HepG2 (cell line): ENCODE data around the gene COASY. TPM values are rescaled to one million over a fixed set of nuclear protein-coding genes. Genes with fewer than 3 reads are reported as not detected.

ENCODE experiments used
- ARNT ChIP-seq: fragments of 450-650 bp; IDR thresholded peaks from 2 replicates; pipeline ENCODE4 v1.6.1; 2017
- ELF3 ChIP-seq: IDR thresholded peaks from 2 replicates; pipeline ENCODE4 v1.6.1; 2016; ENCODE audit warnings: missing genetic modification reagents, missing compliant biosample characterization
- FOSL2 ChIP-seq: sonication (generic); formaldehyde crosslinking; IDR thresholded peaks from 2 replicates; pipeline ENCODE4 v1.4.0; 2020; ENCODE audit warnings: missing genetic modification reagents
- FOXC1 ChIP-seq: sonication (generic); formaldehyde crosslinking; IDR thresholded peaks from 2 replicates; pipeline ENCODE4 v1.8.0; 2022; ENCODE audit warnings: mild to moderate bottlenecking, missing genetic modification reagents, borderline replicate concordance
- HDAC2 ChIP-seq: sonication (generic); formaldehyde crosslinking; IDR thresholded peaks from 2 replicates; pipeline ENCODE4 v1.4.0; 2020; ENCODE audit warnings: missing genetic modification reagents
- HMG20A ChIP-seq: IDR thresholded peaks from 2 replicates; pipeline ENCODE4 v1.6.1; 2016; ENCODE audit warnings: borderline replicate concordance
- HNF4G ChIP-seq, 2 experiments: sonication (generic) in 1 of 2; formaldehyde crosslinking in 1 of 2; IDR thresholded peaks; 2 replicates each; pipeline versions ENCODE4 v1.4.0 to v1.6.1; 2011 to 2020; ENCODE audit warnings: borderline replicate concordance in 2 of 2, low read depth in 2 of 2, mild to moderate bottlenecking in 2 of 2, low read length in 1 of 2, missing genetic modification reagents in 1 of 2, moderate library complexity in 1 of 2
- HNRNPL ChIP-seq: fragments of 200-400 bp; formaldehyde crosslinking; IDR thresholded peaks from 2 replicates; pipeline ENCODE4 v1.6.1; 2017; ENCODE audit warnings: mild to moderate bottlenecking, low read depth, low read length
- HOXA3 ChIP-seq: sonication (generic); formaldehyde crosslinking; IDR thresholded peaks from 2 replicates; pipeline ENCODE4 v1.5.0; 2020; ENCODE audit warnings: missing genetic modification reagents
- IKZF5 ChIP-seq: IDR thresholded peaks from 2 replicates; pipeline ENCODE4 v1.6.1; 2018; ENCODE audit warnings: missing genetic modification reagents, mild to moderate bottlenecking, missing compliant biosample characterization
- MIXL1 ChIP-seq: IDR thresholded peaks from 2 replicates; pipeline ENCODE4 v1.6.1; 2016
- NONO ChIP-seq, 2 experiments: fragments of 450-650 bp in 1 of 2; sonication (generic) in 1 of 2; formaldehyde crosslinking in 1 of 2; IDR thresholded peaks in 1 of 2; conservative IDR thresholded peaks in 1 of 2; 2 replicates each; pipeline versions ENCODE4 v1.6.1 to v1.8.0; 2017 to 2022; ENCODE audit warnings: mild to moderate bottlenecking in 1 of 2, missing genetic modification reagents in 1 of 2, moderate library complexity in 1 of 2
- NR2F1 ChIP-seq, 2 experiments: fragments of 450-650 bp in 1 of 2; formaldehyde crosslinking in 1 of 2; IDR thresholded peaks; 2 replicates each; pipeline versions ENCODE4 v1.5.0 to v1.6.1; 2016 to 2020; ENCODE audit warnings: mild to moderate bottlenecking in 1 of 2, missing compliant biosample characterization in 1 of 2, missing genetic modification reagents in 1 of 2, moderate library complexity in 1 of 2
- NR2F6 ChIP-seq, 2 experiments: IDR thresholded peaks; 2 replicates each; pipeline ENCODE4 v1.6.1; 2016; ENCODE audit warnings: antibody characterized with exemption in 1 of 2, mild to moderate bottlenecking in 1 of 2
- PHF21A ChIP-seq: sonication (generic); formaldehyde crosslinking; IDR thresholded peaks from 2 replicates; pipeline ENCODE4 v1.5.0; 2020; ENCODE audit warnings: mild to moderate bottlenecking, missing genetic modification reagents
- RXRA ChIP-seq: sonication (generic); formaldehyde crosslinking; IDR thresholded peaks from 2 replicates; pipeline ENCODE4 v1.5.1; 2020; ENCODE audit warnings: missing genetic modification reagents
- SP4 ChIP-seq: sonication (generic); formaldehyde crosslinking; IDR thresholded peaks from 2 replicates; pipeline ENCODE4 v1.8.1; 2023; ENCODE audit warnings: mild to moderate bottlenecking, missing genetic modification reagents
- THRA ChIP-seq: sonication (generic); formaldehyde crosslinking; IDR thresholded peaks from 2 replicates; pipeline ENCODE4 v1.4.0; 2020; ENCODE audit warnings: missing genetic modification reagents, borderline replicate concordance
- TOPORS ChIP-seq: sonication (generic); formaldehyde crosslinking; IDR thresholded peaks from 2 replicates; pipeline ENCODE4 v1.8.0; 2023; ENCODE audit warnings: mild to moderate bottlenecking, missing genetic modification reagents
- XBP1 ChIP-seq: sonication (generic); formaldehyde crosslinking; IDR thresholded peaks from 2 replicates; pipeline ENCODE4 v1.5.0; 2020; ENCODE audit warnings: missing genetic modification reagents
- ZMYM2 ChIP-seq: sonication (generic); formaldehyde crosslinking; IDR thresholded peaks from 2 replicates; pipeline ENCODE4 v1.8.0; 2022; ENCODE audit warnings: mild to moderate bottlenecking, missing genetic modification reagents
- ZNF280B ChIP-seq: sonication (generic); formaldehyde crosslinking; IDR thresholded peaks from 2 replicates; pipeline ENCODE4 v1.5.0; 2020; ENCODE audit warnings: missing genetic modification reagents, mild to moderate bottlenecking, borderline replicate concordance
- ZNF343 ChIP-seq: sonication (generic); formaldehyde crosslinking; IDR thresholded peaks from 2 replicates; pipeline ENCODE4 v1.4.0; 2020; ENCODE audit warnings: mild to moderate bottlenecking, missing genetic modification reagents
- ZNF446 ChIP-seq: sonication (generic); formaldehyde crosslinking; IDR thresholded peaks from 2 replicates; pipeline ENCODE4 v1.5.0; 2020; ENCODE audit warnings: mild to moderate bottlenecking, missing genetic modification reagents
- ZNF563 ChIP-seq: sonication (generic); formaldehyde crosslinking; IDR thresholded peaks from 2 replicates; pipeline ENCODE4 v1.8.0; 2022; ENCODE audit warnings: mild to moderate bottlenecking, moderate library complexity, missing genetic modification reagents
- polyA plus RNA-seq, 8 experiments: library from polyadenylated mRNA; depleted of rRNA in 3 of 8; stranded (reverse) in 7 of 8; unstranded in 1 of 8; fragments of >200 nt; fragmentation: Illumina TruSeq in 4 of 8; extraction: Trizol in 4 of 8; gene quantifications; 2 replicates each; pipeline versions ENCODE4 v1.2.1 to v1.2.3, GENCODE V29; 2011 to 2016; ENCODE audit warnings: low read depth in 4 of 8, missing spikeins in 1 of 8, mixed read lengths in 1 of 8; ENCODE audit not compliant: insufficient read depth in 1 of 8
- total RNA-seq, 5 experiments: library from RNA; depleted of rRNA; stranded (reverse); fragments of >200 nt; fragmentation: Illumina TruSeq; extraction: Trizol; gene quantifications; 2 replicates each; pipeline ENCODE4 v1.2.3, GENCODE V29; 2016; ENCODE audit warnings: low read depth in 1 of 5

The COASY gene
- total and polyA plus RNA-seq, 2 of the 13 experiments (the other 11 are each of a cell fraction or from before 2014, with no cell fraction given) = 90.7 to 125 TPM

GRCh38 chr17:42522263-42522790 is 39.6 kb upstream of the COASY start (continued):
- TF ChIP-seq ZNF280B (CRISPR knock-in tag) = 0 out of 2 replicates have a peak, but pooled peaks have one; percentile 3
- peak; percentile 57; the same call in 1 of the 2 replicates for TF ChIP-seq SP4
- peak; percentile 99 for TF ChIP-seq THRA (CRISPR knock-in tag)
- TF ChIP-seq HDAC2 = peak; percentile 61; the same call in 1 of the 2 replicates
- TF ChIP-seq MIXL1 = 0 out of 2 replicates have a peak, but pooled peaks have one; percentile 26
- TF ChIP-seq ARNT = no peak
- peak; percentile 88 for TF ChIP-seq HNF4G (IDR thresholded peaks at IDR 0.05; ENCODE audit: borderline replicate concordance, low read depth, low read length)
- TF ChIP-seq HNF4G (CRISPR knock-in tag; IDR thresholded peaks at IDR 0.05; ENCODE audit: borderline replicate concordance, low read depth) = peak; percentile 64; the same call in 1 of the 2 replicates
- peak; percentile 17; the same call in 1 of the 2 replicates for TF ChIP-seq HMG20A (CRISPR knock-in tag)
- peak; percentile 83 for TF ChIP-seq ZMYM2 (CRISPR knock-in tag)
- TF ChIP-seq ELF3 (CRISPR knock-in tag) = peak; percentile 34; the same call in 1 of the 2 replicates
- TF ChIP-seq HNRNPL = 0 out of 2 replicates have a peak, but pooled peaks have one; percentile 41
- TF ChIP-seq NR2F1 (CRISPR knock-in tag; IDR thresholded peaks at IDR 0.05) = peak; percentile 53 to 77; a peak in 2 of 4 replicates
- peak; percentile 17; the same call in 1 of the 2 replicates for TF ChIP-seq ZNF343
- TF ChIP-seq HOXA3 (CRISPR knock-in tag) = peak; percentile 74
- 0 out of 2 replicates have a peak, but pooled peaks have one; percentile 8 for TF ChIP-seq FOSL2
- no peak for TF ChIP-seq XBP1 (CRISPR knock-in tag)
- no peak for TF ChIP-seq NONO (IDR thresholded peaks at IDR 0.05)
- TF ChIP-seq NONO (CRISPR knock-in tag; conservative IDR thresholded peaks at IDR 0.05) = 0 out of 2 replicates have a peak, but pooled peaks have one; percentile 27
- peak; percentile 37; the same call in 1 of the 2 replicates for TF ChIP-seq PHF21A (CRISPR knock-in tag)
- TF ChIP-seq ZNF446 (CRISPR knock-in tag) = 0 out of 2 replicates have a peak, but pooled peaks have one; percentile 50
- TF ChIP-seq IKZF5 (CRISPR knock-in tag) = peak; percentile 33; the same call in 1 of the 2 replicates
- TF ChIP-seq TOPORS (CRISPR knock-in tag) = no peak
- peak; percentile 36; the same call in 1 of the 2 replicates for TF ChIP-seq FOXC1 (CRISPR knock-in tag)
- 0 out of 2 replicates have a peak, but pooled peaks have one; percentile 59 for TF ChIP-seq ZNF563
- TF ChIP-seq RXRA (CRISPR knock-in tag) = peak; percentile 90
- peak; percentile 87 for TF ChIP-seq NR2F6 (IDR thresholded peaks at IDR 0.05)
- TF ChIP-seq NR2F6 (CRISPR knock-in tag; IDR thresholded peaks at IDR 0.05) = peak; percentile 90
